OCI-LY1 (cell line): ENCODE results near the gene PIGX.

Source experiments
- H2AFZ ChIP-seq: fragments of 200-600 bp; sonication (generic), shearing (Covaris generic); 2 replicates; pipeline ENCODE4 v1.6.0; 2014; ENCODE audit warnings: antibody characterized with exemption, mild to moderate bottlenecking, low read length
- H3F3A ChIP-seq: fragments of 200-600 bp; sonication (generic), shearing (Covaris generic); 2 replicates; pipeline ENCODE4 v1.6.0; 2014; ENCODE audit warnings: mild to moderate bottlenecking, antibody characterized with exemption, low read length, moderate library complexity; ENCODE audit not compliant: insufficient read depth
- H3K27ac ChIP-seq: fragments of 200-600 bp; sonication (generic); 2 replicates; pipeline ENCODE4 v1.5.1; 2014; ENCODE audit warnings: low read length, mixed run types, mild to moderate bottlenecking, low read depth; ENCODE audit not compliant: poor library complexity, severe bottlenecking
- H3K27me3 ChIP-seq: fragments of 200-600 bp; sonication (generic); 2 replicates; pipeline ENCODE4 v1.6.0; 2014; ENCODE audit warnings: antibody characterized with exemption, mild to moderate bottlenecking, low read length, moderate library complexity; ENCODE audit not compliant: insufficient read depth
- H3K36me3 ChIP-seq: fragments of 200-600 bp; sonication (generic); 2 replicates; pipeline ENCODE4 v1.6.1; 2014; ENCODE audit warnings: mild to moderate bottlenecking, antibody characterized with exemption, low read length, moderate library complexity, mixed read lengths; ENCODE audit not compliant: insufficient read depth
- H3K4me1 ChIP-seq: fragments of 200-600 bp; sonication (generic); 2 replicates; pipeline ENCODE4 v1.5.1; 2014; ENCODE audit warnings: mild to moderate bottlenecking, low read length, moderate library complexity; ENCODE audit not compliant: insufficient read depth, severe bottlenecking
- H3K4me2 ChIP-seq: fragments of 200-600 bp; sonication (generic), shearing (Covaris generic); 2 replicates; pipeline ENCODE4 v1.6.1; 2014; ENCODE audit warnings: low read length
- H3K4me3 ChIP-seq: fragments of 200-600 bp; sonication (generic); 2 replicates; pipeline ENCODE4 v1.5.1; 2014; ENCODE audit warnings: low read length, low read depth, mild to moderate bottlenecking, mixed read lengths; ENCODE audit not compliant: poor library complexity, severe bottlenecking
- H3K79me2 ChIP-seq: fragments of 200-600 bp; shearing (Covaris generic); 2 replicates; pipeline ENCODE4 v1.6.1; 2016; ENCODE audit warnings: mixed run types, low read length, mixed read lengths; ENCODE audit not compliant: insufficient read depth
- H3K9ac ChIP-seq: fragments of 200-600 bp; sonication (generic), shearing (Covaris generic); 2 replicates; pipeline ENCODE4 v1.6.1; 2014; ENCODE audit warnings: mild to moderate bottlenecking, low read length, mixed read lengths
- H3K9me2 ChIP-seq: fragments of 200-600 bp; sonication (generic), shearing (Covaris generic); 2 replicates; pipeline ENCODE4 v1.6.1; 2014; ENCODE audit warnings: low read depth, mild to moderate bottlenecking, low read length, mixed read lengths
- H3K9me3 ChIP-seq: fragments of 200-600 bp; shearing (Covaris generic); 2 replicates; pipeline ENCODE4 v1.6.1; 2014; ENCODE audit warnings: low read length, mixed read lengths
- H4K20me1 ChIP-seq: fragments of 200-600 bp; sonication (generic), shearing (Covaris generic); 2 replicates; pipeline ENCODE4 v1.6.0; 2016; ENCODE audit warnings: mild to moderate bottlenecking, low read length; ENCODE audit not compliant: insufficient read depth
- EZH2 ChIP-seq: fragments of 200-600 bp; sonication (generic), shearing (Covaris generic); IDR thresholded peaks from 2 replicates; pipeline ENCODE4 v1.8.0; 2017; ENCODE audit warnings: borderline replicate concordance, mixed run types, mild to moderate bottlenecking, antibody characterized with exemption, low read length, moderate library complexity, mixed read lengths
- TF ChIP-seq, protein P1 (sequence below): fragments of 200-600 bp; sonication (generic), shearing (Covaris generic); IDR thresholded peaks from 2 replicates; pipeline ENCODE4 v1.5.1; 2017; ENCODE audit warnings: mild to moderate bottlenecking, antibody characterized with exemption, low read length, moderate library complexity, mixed read lengths

The PIGX gene

DNA sequence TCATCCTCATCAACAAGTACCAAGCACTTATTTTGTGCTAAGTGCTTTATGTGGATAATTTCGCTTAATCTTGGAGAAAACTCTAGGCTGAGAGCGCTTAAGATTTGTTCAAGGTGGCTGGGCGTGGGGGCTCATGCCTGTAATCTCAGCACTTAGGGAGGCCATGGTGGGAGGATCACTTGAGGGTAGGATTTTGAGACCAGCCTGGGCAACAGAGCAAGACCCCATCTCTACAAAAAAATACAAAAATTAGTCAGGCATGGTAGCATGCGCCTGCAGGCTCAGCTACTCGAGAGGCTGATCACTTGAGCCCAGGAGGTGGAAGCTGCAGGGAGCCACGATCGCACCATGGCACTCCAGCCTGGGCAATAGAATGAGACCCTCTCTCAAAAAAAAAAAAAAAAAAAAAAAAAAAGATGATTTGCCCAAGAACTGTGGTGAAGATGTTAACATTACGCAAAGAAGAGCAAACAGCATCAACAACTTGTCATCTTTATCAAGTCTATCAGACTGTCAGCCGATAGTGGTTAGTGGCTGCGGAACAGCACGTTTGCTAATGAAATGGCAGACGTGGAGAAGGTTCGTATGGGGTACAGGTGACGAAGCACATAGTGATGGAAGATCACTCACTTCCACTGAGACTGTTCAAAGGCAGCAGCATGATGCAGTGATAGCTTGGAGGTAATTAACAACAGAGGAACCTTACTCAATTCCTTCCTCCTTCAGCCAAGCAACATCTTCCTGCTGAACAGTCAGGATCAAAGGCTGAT lies 44.9 kb upstream of the PIGX start:
- peaks cover 4% of the 10 kb centered on the region for H3K4me1 ChIP-seq
- H3K79me2 ChIP-seq, result no peaks in the 10 kb centered on the region
- H3K27me3 ChIP-seq, result peaks cover 8% of the 10 kb centered on the region
- H4K20me1 ChIP-seq, result no peaks in the 10 kb centered on the region
- no peaks in the 10 kb centered on the region for H3F3A ChIP-seq
- no peaks in the 10 kb centered on the region for H3K36me3 ChIP-seq
- H3K9me2 ChIP-seq, result no peaks in the 10 kb centered on the region
- H3K4me3 ChIP-seq, result no peak overlapping the region
- H2AFZ ChIP-seq, result no peak overlapping the region
- TF ChIP-seq EZH2, result no peak
- TF ChIP-seq, protein P1, sequence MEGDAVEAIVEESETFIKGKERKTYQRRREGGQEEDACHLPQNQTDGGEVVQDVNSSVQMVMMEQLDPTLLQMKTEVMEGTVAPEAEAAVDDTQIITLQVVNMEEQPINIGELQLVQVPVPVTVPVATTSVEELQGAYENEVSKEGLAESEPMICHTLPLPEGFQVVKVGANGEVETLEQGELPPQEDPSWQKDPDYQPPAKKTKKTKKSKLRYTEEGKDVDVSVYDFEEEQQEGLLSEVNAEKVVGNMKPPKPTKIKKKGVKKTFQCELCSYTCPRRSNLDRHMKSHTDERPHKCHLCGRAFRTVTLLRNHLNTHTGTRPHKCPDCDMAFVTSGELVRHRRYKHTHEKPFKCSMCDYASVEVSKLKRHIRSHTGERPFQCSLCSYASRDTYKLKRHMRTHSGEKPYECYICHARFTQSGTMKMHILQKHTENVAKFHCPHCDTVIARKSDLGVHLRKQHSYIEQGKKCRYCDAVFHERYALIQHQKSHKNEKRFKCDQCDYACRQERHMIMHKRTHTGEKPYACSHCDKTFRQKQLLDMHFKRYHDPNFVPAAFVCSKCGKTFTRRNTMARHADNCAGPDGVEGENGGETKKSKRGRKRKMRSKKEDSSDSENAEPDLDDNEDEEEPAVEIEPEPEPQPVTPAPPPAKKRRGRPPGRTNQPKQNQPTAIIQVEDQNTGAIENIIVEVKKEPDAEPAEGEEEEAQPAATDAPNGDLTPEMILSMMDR, result no peak
- H3K9me3 ChIP-seq, result no peaks in the 10 kb centered on the region
- H3K9ac ChIP-seq, result no peak overlapping the region
- no peak overlapping the region for H3K4me2 ChIP-seq
- no peak overlapping the region for H3K27ac ChIP-seq

DNA sequence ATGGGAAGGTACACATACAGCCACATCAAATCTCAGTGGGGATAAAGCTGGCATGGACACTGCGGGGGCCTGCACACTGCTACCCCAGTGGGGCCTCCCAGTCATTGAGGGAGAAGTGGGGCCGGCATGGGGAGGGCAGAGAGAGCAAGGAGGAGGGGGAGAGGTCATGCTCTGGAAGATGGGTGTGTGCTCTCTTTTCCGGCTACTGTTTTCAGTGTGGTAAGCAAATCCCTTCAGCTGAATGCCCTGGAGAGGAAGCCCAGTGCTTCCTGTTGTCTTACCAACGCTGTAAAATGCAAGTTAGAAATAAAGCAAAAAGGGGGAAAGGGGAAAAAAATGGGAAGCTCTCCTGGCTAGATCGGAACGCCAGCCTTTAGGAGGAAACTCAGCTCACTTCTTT lies 41.8 kb upstream of the PIGX start:
- no peak overlapping the region for H3K27ac ChIP-seq
- no peaks in the 10 kb centered on the region for H4K20me1 ChIP-seq
- H3F3A ChIP-seq, result no peaks in the 10 kb centered on the region
- no peak overlapping the region for H3K4me3 ChIP-seq
- H3K4me1 ChIP-seq, result peaks cover 4% of the 10 kb centered on the region
- H3K27me3 ChIP-seq, result no peaks in the 10 kb centered on the region; the same call in 1 of the 2 replicates
- no peak overlapping the region for H2AFZ ChIP-seq
- no peaks in the 10 kb centered on the region for H3K79me2 ChIP-seq
- no peak overlapping the region for H3K4me2 ChIP-seq
- H3K9me3 ChIP-seq, result no peaks in the 10 kb centered on the region
- TF ChIP-seq EZH2, result no peak
- TF ChIP-seq, protein P1, result no peak
- no peaks in the 10 kb centered on the region for H3K36me3 ChIP-seq
- H3K9ac ChIP-seq, result no peak overlapping the region
- no peaks in the 10 kb centered on the region for H3K9me2 ChIP-seq

DNA sequence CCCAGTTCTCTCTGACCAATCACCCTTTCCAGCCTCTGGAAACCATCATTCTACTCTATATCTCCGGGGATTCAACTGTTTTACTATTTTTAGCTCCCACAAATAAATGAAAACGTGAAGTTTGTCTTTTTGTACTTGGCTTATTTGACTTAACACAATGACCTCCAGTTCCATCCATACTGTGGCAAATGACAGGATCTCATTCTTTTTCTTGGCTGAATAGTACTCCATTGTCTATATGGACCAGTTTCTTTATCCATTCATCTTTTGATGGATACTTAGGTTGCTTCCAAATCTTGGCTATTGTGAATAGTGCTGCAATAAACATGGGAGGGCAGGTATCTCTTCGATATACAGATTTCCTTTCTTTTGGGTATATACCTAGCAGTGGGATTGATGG lies 38.5 kb upstream of the PIGX start:
- H3K4me2 ChIP-seq, result no peak overlapping the region
- H3K79me2 ChIP-seq, result no peaks in the 10 kb centered on the region
- no peaks in the 10 kb centered on the region; the same call in 1 of the 2 replicates for H3K27me3 ChIP-seq
- H3K4me1 ChIP-seq, result peaks cover 4% of the 10 kb centered on the region
- no peak overlapping the region for H3K9ac ChIP-seq
- no peak overlapping the region for H3K4me3 ChIP-seq
- no peaks in the 10 kb centered on the region for H4K20me1 ChIP-seq
- no peaks in the 10 kb centered on the region for H3K9me3 ChIP-seq
- no peaks in the 10 kb centered on the region for H3F3A ChIP-seq
- H3K36me3 ChIP-seq, result no peaks in the 10 kb centered on the region
- TF ChIP-seq, protein P1, result no peak
- no peak for TF ChIP-seq EZH2
- H3K9me2 ChIP-seq, result no peaks in the 10 kb centered on the region
- no peak overlapping the region for H3K27ac ChIP-seq
- no peak overlapping the region for H2AFZ ChIP-seq
